ENCODE data around the gene MAPK12.

GRCh38 chr22:50308986-50309600 lies 47.6 kb upstream of the MAPK12 start:
- no peak for TF ChIP-seq EZH2 (IDR thresholded peaks at IDR 0.05; ENCODE audit: insufficient read depth, poor library complexity, severe bottlenecking)
- TF ChIP-seq EZH2phosphoT487 (IDR thresholded peaks at IDR 0.05; ENCODE audit: insufficient read depth, low read depth), result no peak

Measured in GM23248 (cell line).